Stimulated activated CD4-positive, alpha-beta T cell treated with anti-CD3 and anti-CD28 coated beads, Interleukin-4, amount 100 ng/mL, for 4 hours (primary cell): ENCODE data around the gene PAX6.

Experiments used
- DNase-seq, 2 experiments: peaks; one replicate each; pipeline ENCODE4 v3.0.0-alpha.2; 2020

PAX6 gene

GRCh38 chr11:31810779-31811647 is at the start of gene PAX6:
PAX6 (minus strand) TSS chr11:31811322; CDS start chr11:31806411, 4,911 bp downstream.
- DNase-seq = no peak

GRCh38 chr11:31860391-31860790 is 49.3 kb upstream of the PAX6 start:
- DNase-seq = no peak

DNA sequence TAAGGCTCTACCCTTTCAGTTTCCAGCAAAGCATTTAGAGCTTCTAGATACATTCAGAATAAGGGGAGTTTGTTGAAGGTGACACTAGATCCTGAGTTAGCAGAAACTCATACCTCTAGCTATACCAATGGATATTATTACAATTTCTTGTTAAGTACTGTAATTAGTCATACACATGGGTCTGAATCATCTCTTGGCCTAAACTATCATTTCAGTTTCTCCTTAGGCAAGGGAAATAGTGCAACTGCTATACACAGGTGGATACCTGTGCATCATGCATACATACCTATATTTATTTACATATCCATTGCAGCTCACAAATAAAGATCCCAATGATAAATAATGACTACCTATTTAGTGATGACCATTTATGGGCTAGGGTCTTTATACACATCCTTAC is 45.1 kb upstream of the PAX6 start:
- no peak for DNase-seq

- no peak for DNase-seq
Measured at GRCh38 chr11:31855466-31855865, 44.3 kb upstream of the PAX6 start.

- no peak for DNase-seq
Measured at GRCh38 chr11:31850365-31850764, 39.2 kb upstream of the PAX6 start.

GRCh38 chr11:31847761-31848160 is 36.6 kb upstream of the PAX6 start:
- no peak for DNase-seq

GRCh38 chr11:31845331-31845730 is 34.2 kb upstream of the PAX6 start:
- DNase-seq = no peak

DNA sequence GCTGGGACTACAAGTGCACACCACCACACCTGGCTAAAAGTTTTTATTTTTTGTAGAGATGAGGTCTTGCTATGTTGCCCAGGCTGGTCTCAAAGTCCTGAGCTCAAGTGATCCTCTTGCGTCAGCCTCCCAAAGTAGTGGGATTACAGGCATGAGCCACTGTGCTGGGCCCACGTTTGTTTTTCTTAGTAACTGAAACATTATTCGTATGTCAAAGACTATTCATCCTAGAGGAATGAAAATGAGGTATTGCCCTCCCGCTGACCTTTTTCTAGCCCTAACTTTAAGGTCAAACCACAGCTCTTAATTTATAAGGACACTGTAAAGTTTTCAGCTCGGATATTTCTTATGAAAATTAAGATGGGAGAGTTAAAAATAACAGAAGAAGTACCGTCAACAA is 33.2 kb upstream of the PAX6 start:
- DNase-seq = no peak

DNA sequence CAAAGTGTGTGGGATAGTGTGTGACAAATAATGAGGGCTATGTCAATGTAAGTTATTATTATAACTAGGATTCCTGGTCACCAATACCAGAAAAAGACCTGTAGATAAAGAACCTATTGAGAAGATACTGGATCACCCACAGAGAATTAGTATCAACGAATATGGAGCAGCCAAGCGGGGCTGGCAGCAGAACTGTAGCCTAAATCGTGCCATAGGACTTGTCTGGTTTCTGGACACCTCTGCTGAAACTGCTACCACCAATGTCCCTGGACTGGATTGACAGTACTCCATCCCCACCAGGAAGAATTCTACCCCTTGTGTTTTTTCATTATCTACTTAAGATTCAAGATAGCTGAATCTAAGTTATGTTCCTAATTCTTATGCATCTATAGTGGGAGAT is 30.3 kb upstream of the PAX6 start:
- DNase-seq = no peak

DNA sequence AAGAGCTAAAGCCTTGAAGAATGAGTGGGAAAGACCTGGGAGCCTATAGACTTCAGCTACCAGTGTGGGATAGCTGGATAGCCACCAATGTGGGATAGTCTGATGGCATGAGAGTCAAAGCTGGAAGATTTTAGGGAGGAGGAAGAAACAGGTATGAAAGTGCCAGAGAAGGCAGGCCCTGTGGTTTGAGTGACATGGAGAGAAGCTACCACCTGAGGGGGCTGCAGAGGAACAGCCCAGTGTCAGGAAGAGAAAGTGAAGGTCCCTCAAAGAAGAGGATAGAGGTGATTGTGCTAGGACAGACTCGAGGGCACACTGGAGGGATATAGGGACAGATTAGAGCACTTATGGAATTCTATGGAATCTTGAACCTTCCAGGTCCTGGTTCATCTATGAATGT is 23.1 kb upstream of the PAX6 start:
- DNase-seq = no peak

DNA sequence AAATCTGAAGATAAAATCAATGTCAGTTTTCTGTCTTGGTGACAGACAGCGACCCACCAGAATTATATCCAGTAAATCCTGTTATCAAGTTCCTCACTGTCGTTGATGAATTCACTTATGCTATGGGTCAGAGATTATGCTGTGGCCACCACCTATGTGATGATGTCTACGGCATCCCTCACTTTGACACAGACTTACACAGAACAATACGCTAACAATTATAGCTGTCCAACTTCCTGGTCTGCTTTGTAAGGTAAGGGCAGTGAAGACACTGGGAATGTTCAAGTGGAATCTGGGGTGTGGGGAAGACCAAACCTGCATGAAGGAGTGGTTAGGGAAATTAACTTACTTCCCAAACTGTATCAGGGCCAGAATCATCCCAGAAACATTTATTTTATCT is 19.3 kb upstream of the PAX6 start:
- DNase-seq = no peak

DNA sequence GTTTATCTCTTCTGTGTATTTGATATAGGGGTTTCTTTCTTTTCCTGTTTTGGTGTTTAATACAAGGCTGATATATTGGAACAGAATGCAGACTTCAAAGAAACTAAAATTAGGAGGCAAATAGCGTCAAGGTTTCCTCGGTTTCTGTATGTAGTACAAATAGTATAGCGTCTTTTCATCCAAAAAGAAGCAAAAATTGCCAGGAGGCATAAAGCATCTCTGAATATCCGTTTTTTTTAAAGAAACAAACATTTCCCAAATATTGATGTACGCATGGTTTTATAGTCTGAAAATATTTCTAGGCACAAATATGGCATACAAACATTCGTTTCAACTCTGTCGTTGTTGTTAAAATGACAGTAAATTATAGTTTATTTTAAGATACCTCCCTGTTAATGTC is 17.1 kb upstream of the PAX6 start:
- no peak for DNase-seq

DNA sequence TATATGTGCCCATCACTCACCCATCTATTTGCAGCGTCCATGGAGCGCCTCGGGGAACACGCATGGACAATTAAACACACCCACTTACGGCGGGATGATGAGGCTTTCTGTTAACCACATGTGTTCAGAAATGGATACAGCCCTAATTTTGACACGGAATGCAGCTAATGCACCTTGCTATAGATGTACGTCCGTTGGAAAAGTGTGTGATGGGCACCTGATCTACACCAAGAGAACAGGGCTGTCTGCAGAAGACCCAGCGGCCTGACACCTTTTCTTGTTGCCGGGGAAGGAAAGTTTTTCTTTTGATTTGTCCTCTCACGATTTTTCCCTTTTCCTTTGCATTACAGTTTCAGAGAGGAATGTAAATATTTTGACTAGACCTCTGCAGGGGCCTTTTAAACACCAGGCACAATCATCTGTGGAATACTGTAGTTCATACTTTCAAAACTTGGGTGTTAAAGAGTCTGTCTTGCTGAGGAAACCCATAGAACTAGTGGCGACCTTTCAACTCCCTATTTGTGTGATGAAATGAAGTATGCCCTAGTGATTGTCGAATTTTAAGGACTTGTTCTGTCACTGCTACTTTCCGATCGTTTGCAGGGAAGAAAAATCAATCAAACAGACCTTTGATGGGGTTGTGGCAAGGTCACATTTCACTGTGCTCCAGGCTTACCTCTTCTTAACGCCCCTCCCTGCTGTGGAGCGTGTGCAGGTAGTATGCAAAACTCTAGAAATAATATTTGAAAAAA is 16.5 kb upstream of the PAX6 start:
- no peak for DNase-seq

- DNase-seq = no peak
Measured at GRCh38 chr11:31826536-31827438, 15.7 kb upstream of the PAX6 start.

GRCh38 chr11:31825838-31826484 is 14.8 kb upstream of the PAX6 start:
- DNase-seq = no peak

- no peak for DNase-seq
Measured at GRCh38 chr11:31824879-31825837, 14.0 kb upstream of the PAX6 start.

DNA sequence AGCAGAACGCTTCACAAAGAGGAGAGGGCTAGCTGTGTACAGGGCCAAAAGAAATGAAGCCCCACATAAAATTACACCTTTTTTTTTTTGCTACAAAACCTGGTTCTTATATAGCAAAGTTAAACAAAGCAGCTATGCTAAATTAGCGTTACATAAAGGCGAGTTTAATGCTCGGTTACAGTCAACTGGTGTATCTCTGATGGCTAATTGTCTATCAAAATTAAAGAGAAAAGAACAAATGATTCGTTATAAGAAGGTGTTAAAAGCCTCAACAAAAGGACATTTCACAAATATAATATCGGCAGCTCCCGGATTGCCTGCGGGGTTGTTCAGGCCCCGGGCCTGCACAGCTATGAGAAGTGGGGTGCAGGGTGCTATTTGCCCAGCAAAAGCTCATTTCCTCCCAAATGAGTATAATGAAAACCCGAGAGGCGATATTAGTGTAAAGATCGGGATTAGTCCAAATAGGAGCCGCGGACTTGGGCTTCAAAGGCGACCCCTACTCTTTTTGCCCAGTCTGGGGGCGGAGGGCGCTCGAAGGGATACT is 13.3 kb upstream of the PAX6 start:
- DNase-seq = no peak

DNA sequence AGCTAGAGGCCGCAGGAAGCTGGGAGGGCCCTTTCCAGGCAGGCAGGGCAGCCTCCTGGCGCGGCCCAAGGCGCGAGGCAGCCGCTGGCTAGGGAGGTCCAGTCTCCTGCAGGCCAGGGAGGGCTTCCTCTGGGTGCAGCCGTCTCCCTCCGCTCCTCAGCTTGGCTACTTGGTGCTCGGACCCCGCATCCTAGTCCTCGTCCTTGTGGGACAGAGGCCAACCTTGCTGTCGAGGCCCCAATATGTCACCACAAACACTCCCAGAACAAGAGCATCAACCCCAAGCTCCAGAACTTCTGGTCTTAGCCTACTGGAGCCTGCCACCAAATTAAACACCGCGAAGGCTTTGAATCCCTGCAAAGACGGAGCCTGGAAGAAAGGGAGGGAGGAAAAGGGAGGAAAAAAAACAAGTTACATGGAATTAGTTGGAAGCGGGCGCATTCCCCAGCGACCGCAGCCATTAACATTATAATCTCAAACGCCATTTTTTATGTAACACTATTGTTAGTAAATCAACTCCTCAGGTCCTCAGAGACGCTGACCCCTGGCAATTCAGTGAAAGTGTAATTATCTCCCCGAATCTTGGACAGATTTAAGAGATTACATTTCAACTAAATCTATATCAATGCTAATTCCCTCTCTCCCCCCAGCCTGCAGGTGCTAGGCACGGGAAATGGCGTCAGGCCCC is 12.7 kb upstream of the PAX6 start:
- DNase-seq = no peak

- DNase-seq = no peak
Measured at GRCh38 chr11:31822927-31823643, 12.0 kb upstream of the PAX6 start.
